H9 (cell line): ENCODE results near the gene SPAG7. TPM values are rescaled to one million over a fixed set of nuclear protein-coding genes. Genes with fewer than 3 reads are reported as not detected.

Source experiments
- DNase-seq: peaks from one replicate; pipeline ENCODE4 v3.0.0-alpha.2; 2017
- H2AFZ ChIP-seq: one replicate; pipeline ENCODE4 v1.6.1; 2013; ENCODE audit warnings: mild to moderate bottlenecking, low read length, control low read depth, moderate library complexity
- H2AK5ac ChIP-seq: 2 replicates; pipeline ENCODE4 v1.6.1; 2013; ENCODE audit warnings: low read length, control low read depth, mixed read lengths; ENCODE audit not compliant: insufficient read length
- H2BK120ac ChIP-seq: one replicate; pipeline ENCODE4 v1.6.1; 2013; ENCODE audit warnings: low read depth, mild to moderate bottlenecking, low read length, control low read depth, inconsistent platforms; ENCODE audit not compliant: poor library complexity, severe bottlenecking
- H2BK12ac ChIP-seq: 2 replicates; pipeline ENCODE4 v1.6.1; 2013; ENCODE audit warnings: low read length, control low read depth, mixed read lengths, low read depth; ENCODE audit not compliant: insufficient read length
- H2BK15ac ChIP-seq: 2 replicates; pipeline ENCODE4 v1.6.1; 2013; ENCODE audit warnings: low read depth, low read length, control low read depth
- H2BK20ac ChIP-seq: one replicate; pipeline ENCODE4 v1.6.1; 2013; ENCODE audit warnings: low read depth, mild to moderate bottlenecking, low read length, control low read depth, inconsistent platforms; ENCODE audit not compliant: poor library complexity, severe bottlenecking
- H2BK5ac ChIP-seq: 2 replicates; pipeline ENCODE4 v1.6.1; 2013; ENCODE audit warnings: low read length, control low read depth, mixed read lengths; ENCODE audit not compliant: insufficient read length
- H3K14ac ChIP-seq: 2 replicates; pipeline ENCODE4 v1.6.1; 2013; ENCODE audit warnings: low read length, control low read depth; ENCODE audit not compliant: insufficient read depth
- H3K18ac ChIP-seq: 2 replicates; pipeline ENCODE4 v1.6.1; 2013; ENCODE audit warnings: low read depth, mild to moderate bottlenecking, mixed read lengths, low read length, control low read depth; ENCODE audit not compliant: insufficient read length
- H3K23ac ChIP-seq: 2 replicates; pipeline ENCODE4 v1.6.1; 2013; ENCODE audit warnings: low read length, control low read depth, mixed read lengths, low read depth; ENCODE audit not compliant: insufficient read length
- H3K23me2 ChIP-seq: 2 replicates; pipeline ENCODE4 v1.6.1; 2013; ENCODE audit warnings: low read depth, mild to moderate bottlenecking, mixed read lengths, low read length, control low read depth; ENCODE audit not compliant: insufficient read length, poor library complexity, severe bottlenecking
- H3K27ac ChIP-seq: 2 replicates; pipeline ENCODE4 v1.5.1; 2013; ENCODE audit warnings: low read length, control low read depth, mixed read lengths, low read depth; ENCODE audit not compliant: insufficient read length
- H3K27me3 ChIP-seq: 2 replicates; pipeline ENCODE4 v1.6.1; 2013; ENCODE audit warnings: low read length, control low read depth, inconsistent platforms; ENCODE audit not compliant: insufficient read depth
- H3K4ac ChIP-seq: 2 replicates; pipeline ENCODE4 v1.6.1; 2013; ENCODE audit warnings: low read depth, mild to moderate bottlenecking, control low read depth, inconsistent platforms, low read length, moderate library complexity
- H3K4me1 ChIP-seq: 2 replicates; pipeline ENCODE4 v1.6.1; 2013; ENCODE audit warnings: low read length, control low read depth, inconsistent platforms; ENCODE audit not compliant: insufficient read depth
- H3K4me2 ChIP-seq: 2 replicates; pipeline ENCODE4 v1.6.1; 2013; ENCODE audit warnings: low read length, control low read depth, mixed read lengths; ENCODE audit not compliant: insufficient read length, insufficient read depth
- H3K56ac ChIP-seq: 2 replicates; pipeline ENCODE4 v1.6.1; 2013; ENCODE audit warnings: low read depth, mild to moderate bottlenecking, mixed read lengths, low read length, control low read depth; ENCODE audit not compliant: insufficient read length
- H3K79me1 ChIP-seq: 2 replicates; pipeline ENCODE4 v1.6.1; 2013; ENCODE audit warnings: low read depth, mild to moderate bottlenecking, moderate library complexity, low read length, control low read depth, inconsistent platforms; ENCODE audit not compliant: insufficient read depth, poor library complexity, severe bottlenecking
- H3K79me2 ChIP-seq: 2 replicates; pipeline ENCODE4 v1.6.1; 2013; ENCODE audit warnings: low read length, control low read depth, inconsistent platforms; ENCODE audit not compliant: insufficient read depth
- H3K9ac ChIP-seq: 2 replicates; pipeline ENCODE4 v1.6.1; 2013; ENCODE audit warnings: low read length, control low read depth, mixed read lengths; ENCODE audit not compliant: insufficient read length; ENCODE audit errors: extremely low read depth
- H3K9me3 ChIP-seq: one replicate; pipeline ENCODE4 v1.6.1; 2013; ENCODE audit warnings: low read depth, low read length, inconsistent platforms; ENCODE audit not compliant: control insufficient read depth
- H3T11ph ChIP-seq: one replicate; pipeline ENCODE4 v1.6.1; 2013; ENCODE audit warnings: mild to moderate bottlenecking, low read length, control low read depth, inconsistent platforms
- H4K20me1 ChIP-seq: one replicate; pipeline ENCODE4 v1.6.1; 2013; ENCODE audit not compliant: control insufficient read depth, insufficient read length, insufficient read depth
- H4K5ac ChIP-seq: 2 replicates; pipeline ENCODE4 v1.6.1; 2013; ENCODE audit warnings: low read depth, mild to moderate bottlenecking, mixed read lengths, low read length, control low read depth; ENCODE audit not compliant: insufficient read length
- H4K8ac ChIP-seq: replicated peaks from 2 replicates; pipeline ENCODE4 v1.6.1; 2013; ENCODE audit warnings: low read length, control low read depth, mixed read lengths, low read depth; ENCODE audit not compliant: insufficient read length
- H4K91ac ChIP-seq: 2 replicates; pipeline ENCODE4 v1.6.1; 2013; ENCODE audit warnings: low read depth, mild to moderate bottlenecking, moderate library complexity, mixed read lengths, low read length, control low read depth; ENCODE audit not compliant: insufficient read length
- H3K27ac Mint-ChIP-seq, 3 experiments: 2 replicates in 2 of 3; 3 replicates in 1 of 3; pipeline ENCODE4 v1.8.0; 2020 to 2021; ENCODE audit warnings: mixed read lengths in 3 of 3, mild to moderate bottlenecking in 1 of 3, moderate library complexity in 1 of 3
- H3K27me3 Mint-ChIP-seq: 2 replicates; pipeline ENCODE4 v1.8.0; 2021; ENCODE audit warnings: low read depth, mild to moderate bottlenecking, moderate library complexity, mixed read lengths
- H3K36me3 Mint-ChIP-seq, 3 experiments: 2 replicates in 2 of 3; 3 replicates in 1 of 3; pipeline ENCODE4 v1.8.0; 2020 to 2021; ENCODE audit warnings: low read depth in 3 of 3, mixed read lengths in 3 of 3; ENCODE audit not compliant: insufficient read depth in 1 of 3
- H3K4me1 Mint-ChIP-seq, 2 experiments: 2 replicates each; pipeline ENCODE4 v1.8.0; 2020; ENCODE audit warnings: mixed read lengths in 2 of 2
- H3K4me3 Mint-ChIP-seq, 2 experiments: 2 replicates in 1 of 2; 3 replicates in 1 of 2; pipeline ENCODE4 v1.8.0; 2020 to 2021; ENCODE audit warnings: mild to moderate bottlenecking in 2 of 2, mixed read lengths in 2 of 2, moderate library complexity in 1 of 2
- H3K9me3 Mint-ChIP-seq, 2 experiments: 2 replicates in 1 of 2; 3 replicates in 1 of 2; pipeline ENCODE4 v1.8.0; 2020; ENCODE audit warnings: mild to moderate bottlenecking in 2 of 2, mixed read lengths in 2 of 2, moderate library complexity in 1 of 2
- CTCF ChIP-seq: fragments of 200-600 bp; sonication (generic); conservative IDR thresholded peaks from 3 replicates; pipeline ENCODE4 v1.8.0; 2021; ENCODE audit warnings: antibody characterized with exemption, mild to moderate bottlenecking
- WGBS: extraction: QIAGEN DNeasy Blood & Tissue Kit; methylation state at CpG from one replicate; pipeline ENCODE4 v1.1.7; 2013; ENCODE audit warnings: missing lambda C conversion rate, low lambda C conversion rate, mixed read lengths; ENCODE audit not compliant: insufficient read length; ENCODE audit errors: extremely low coverage; 5-methylcytosine and 5-hydroxymethylcytosine counted together
- total RNA-seq: library from RNA; stranded (reverse); gene quantifications from 2 replicates; pipeline ENCODE4 v1.2.1, GENCODE V29; 2021

SPAG7 gene
- total RNA-seq, 1 experiment from 2014 or later: 102 TPM

GRCh38 chr17:4947411-4948165, 20.0 kb downstream of the SPAG7 start:
- H3K4me1 Mint-ChIP-seq: peaks cover 37 to 38% of the 10 kb centered on the region in 2 experiments
- Histone ChIP-seq H3K56ac (no peak overlapping the region), H2AFZ (no peak overlapping the region)

More at GRCh38 chr17:4947411-4948165, 20.0 kb downstream of the SPAG7 start:
- no peaks in the 10 kb centered on the region for H3K27me3 ChIP-seq
- H3K79me1 ChIP-seq: peaks cover 4% of the 10 kb centered on the region
- H3K23me2 ChIP-seq: peaks cover 23% of the 10 kb centered on the region
- peak overlapping the region; percentile 94 for H3K9ac ChIP-seq
- H3K18ac ChIP-seq: peak overlapping the region; percentile 85
- no peak overlapping the region for H3T11ph ChIP-seq
- H4K5ac ChIP-seq: no peak overlapping the region
- no peak overlapping the region for H4K91ac ChIP-seq
- H3K4ac ChIP-seq: no peak overlapping the region
- no peak overlapping the region for H2BK5ac ChIP-seq
- H2BK120ac ChIP-seq: no peak overlapping the region
- H2BK20ac ChIP-seq: no peak overlapping the region
- peaks cover 4% of the 10 kb centered on the region; the same call in 1 of the 2 replicates for H3K4me1 ChIP-seq
- H3K9me3 ChIP-seq: no peaks in the 10 kb centered on the region
- Mint-ChIP-seq H3K27ac (peak overlapping the region; percentile 94 to 96 (median 96); a peak in 6 of 7 replicates), H3K4me3 (peak overlapping the region; percentile 95 to 100), H3K36me3 (peaks cover 27 to 49% (median 40%) of the 10 kb centered on the region in 3 experiments), H3K9me3 (peaks cover 0 to 2% of the 10 kb centered on the region in 2 experiments; a peak in 2 of 5 replicates), H3K27me3 (peaks cover 5% of the 10 kb centered on the region)
- H3K79me2 ChIP-seq: peaks cover 13% of the 10 kb centered on the region; the same call in 1 of the 2 replicates
- H2BK15ac ChIP-seq: no peak overlapping the region
- H3K23ac ChIP-seq: no peak overlapping the region
- TF ChIP-seq CTCF: no peak
- H2AK5ac ChIP-seq: no peak overlapping the region
- H2BK12ac ChIP-seq: no peak overlapping the region
- H3K27ac ChIP-seq: peak overlapping the region; percentile 32
- DNase-seq: peak; percentile 72
- H3K4me2 ChIP-seq: peak overlapping the region; percentile 72
- no peak overlapping the region for H4K8ac ChIP-seq
- no peaks in the 10 kb centered on the region for H4K20me1 ChIP-seq
- no CpG with 5 or more reads among the region's 56 CpGs for WGBS
- peak overlapping the region; percentile 96 for H3K14ac ChIP-seq
